ENCODE data around the gene IFNAR2.

The IFNAR2 gene

DNA sequence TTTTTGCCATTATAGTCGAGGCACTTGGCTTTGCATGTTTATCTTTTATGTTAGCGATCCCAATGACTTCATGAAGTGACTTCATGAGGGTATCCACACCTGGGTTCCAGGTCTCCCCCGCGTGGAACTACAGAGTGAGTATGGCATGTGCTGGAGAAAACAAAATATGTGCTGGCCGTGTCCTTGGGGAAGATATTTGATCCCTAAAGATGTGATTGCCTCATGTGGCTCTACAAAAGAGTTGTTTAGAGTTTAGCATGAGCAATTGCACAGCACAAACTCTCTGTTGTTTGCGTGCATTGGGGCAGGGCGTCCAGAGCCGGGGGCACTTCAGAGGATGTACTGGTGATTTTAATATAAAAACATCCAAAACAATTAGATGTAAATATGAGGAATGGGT lies 41.2 kb downstream of the IFNAR2 start:
- DNase-seq, result no peak

GRCh38 chr21:33273044-33273443 lies 43.3 kb downstream of the IFNAR2 start:
- no peak for DNase-seq

DNA sequence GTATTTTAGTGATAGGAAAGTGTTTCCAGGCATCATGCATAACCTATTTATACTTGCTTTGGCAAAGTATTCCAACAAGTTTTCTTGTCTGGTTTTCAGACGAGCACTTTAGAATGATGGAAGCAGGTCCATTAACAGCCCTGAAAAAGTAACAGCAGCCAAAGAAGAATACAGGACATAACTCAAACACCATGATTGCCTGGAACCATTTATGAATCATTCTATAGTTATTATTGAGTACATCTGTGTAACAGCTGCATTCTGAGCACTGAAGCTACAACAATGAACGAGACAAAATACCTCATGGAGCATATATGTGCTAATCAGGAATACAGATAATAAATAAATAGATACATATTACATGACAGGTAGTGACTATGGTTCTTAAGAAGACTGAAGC lies 49.0 kb downstream of the IFNAR2 start:
- no peak for DNase-seq

GRCh38 chr21:33279330-33279820 lies 49.6 kb downstream of the IFNAR2 start:
- no peak for DNase-seq
